KOPT-K1 (cell line): ENCODE data around the gene FAM114A1.

Experiments used
- H3K27ac ChIP-seq: fragments of 200-600 bp; sonication (generic); 2 replicates; pipeline ENCODE4 v1.5.1; 2016; ENCODE audit warnings: antibody characterized with exemption, mild to moderate bottlenecking, low read depth, low read length; ENCODE audit not compliant: poor library complexity, severe bottlenecking
- H3K36me3 ChIP-seq: fragments of 200-600 bp; sonication (generic); 2 replicates; pipeline ENCODE4 v1.5.1; 2017; ENCODE audit warnings: antibody characterized with exemption, mild to moderate bottlenecking, low read length, moderate library complexity; ENCODE audit not compliant: insufficient read depth
- H3K9me3 ChIP-seq: fragments of 200-600 bp; sonication (generic); 2 replicates; pipeline ENCODE4 v1.5.1; 2017; ENCODE audit warnings: antibody characterized with exemption, low read length, mild to moderate bottlenecking; ENCODE audit not compliant: insufficient read depth, poor library complexity, severe bottlenecking

Gene FAM114A1

DNA sequence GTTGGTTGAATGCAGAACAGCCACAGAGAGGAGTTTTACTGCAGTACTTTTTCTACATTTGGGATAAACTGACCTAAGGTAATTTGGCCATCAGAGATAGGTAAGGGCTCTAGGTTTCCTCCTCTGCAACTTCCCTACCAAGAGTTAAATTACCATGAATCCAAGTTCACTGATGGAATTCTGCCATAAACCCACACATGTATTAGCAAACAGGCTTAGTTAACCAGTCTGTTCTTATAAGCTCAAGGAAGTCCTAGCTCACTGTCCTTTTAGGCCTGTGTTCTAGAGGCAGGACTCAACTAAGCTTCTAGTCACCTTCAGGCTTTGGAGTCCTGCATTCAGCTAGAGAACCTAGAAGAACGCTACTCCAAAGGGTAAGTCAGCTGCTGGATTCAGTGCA lies 4.0 kb downstream of the FAM114A1 start:
- Histone ChIP-seq H3K36me3 (no peaks in the 10 kb centered on the region), H3K9me3 (no peaks in the 10 kb centered on the region), H3K27ac (no peak overlapping the region)

DNA sequence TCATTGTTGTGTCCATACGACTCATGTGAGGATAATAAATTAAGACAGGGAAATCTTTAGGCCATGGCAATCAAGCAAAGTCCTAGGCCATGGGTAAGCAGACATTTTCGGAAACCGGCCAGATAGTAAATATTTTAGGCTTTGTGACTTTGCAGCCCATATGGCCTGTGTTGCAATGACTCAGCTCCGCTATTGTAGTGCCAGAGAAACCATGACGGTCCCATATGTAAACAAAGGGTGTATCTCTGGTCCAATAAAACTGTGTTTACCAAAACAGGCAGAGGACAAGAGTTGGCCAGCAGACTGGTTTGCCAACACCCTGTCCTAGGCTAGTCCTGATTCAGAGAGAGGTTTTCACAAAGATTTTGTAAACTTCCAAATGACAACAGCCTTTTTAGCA lies 5.0 kb downstream of the FAM114A1 start:
- Histone ChIP-seq H3K27ac (no peak overlapping the region), H3K36me3 (no peaks in the 10 kb centered on the region), H3K9me3 (no peaks in the 10 kb centered on the region)

- Histone ChIP-seq H3K27ac (no peak overlapping the region), H3K9me3 (no peaks in the 10 kb centered on the region), H3K36me3 (no peaks in the 10 kb centered on the region)
Measured at GRCh38 chr4:38873290-38873944, 5.8 kb downstream of the FAM114A1 start.

GRCh38 chr4:38876636-38877035 lies 9.0 kb downstream of the FAM114A1 start:
- Histone ChIP-seq H3K27ac (no peak overlapping the region), H3K36me3 (no peaks in the 10 kb centered on the region), H3K9me3 (no peaks in the 10 kb centered on the region)

- H3K27ac ChIP-seq: no peak overlapping the region
- no peaks in the 10 kb centered on the region for H3K36me3 ChIP-seq
- no peaks in the 10 kb centered on the region for H3K9me3 ChIP-seq
Measured at GRCh38 chr4:38884254-38884653, 16.6 kb downstream of the FAM114A1 start.

DNA sequence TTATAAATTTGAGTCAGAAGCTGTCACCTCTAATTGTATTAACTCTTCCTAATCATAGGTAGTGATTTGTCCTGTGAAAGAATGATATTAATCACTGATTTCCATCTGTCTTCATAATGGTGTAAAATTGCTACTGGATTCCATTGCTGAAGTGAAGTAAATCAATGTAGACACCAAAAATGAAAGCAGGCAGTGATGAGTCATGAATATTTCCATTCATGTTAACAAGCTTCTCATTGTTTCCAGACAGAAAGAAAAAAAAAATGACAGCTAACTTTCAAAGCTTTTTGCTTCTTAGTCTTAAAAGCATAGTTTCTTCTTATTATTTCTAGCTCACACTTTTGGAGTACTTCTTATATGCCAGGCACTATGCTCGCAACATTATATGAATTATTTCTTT lies 21.5 kb downstream of the FAM114A1 start:
- H3K36me3 ChIP-seq: no peaks in the 10 kb centered on the region
- no peak overlapping the region for H3K27ac ChIP-seq
- H3K9me3 ChIP-seq: no peaks in the 10 kb centered on the region

- Histone ChIP-seq H3K9me3 (no peaks in the 10 kb centered on the region), H3K27ac (no peak overlapping the region), H3K36me3 (no peaks in the 10 kb centered on the region)
Measured at GRCh38 chr4:38891051-38891983, 23.7 kb downstream of the FAM114A1 start.

DNA sequence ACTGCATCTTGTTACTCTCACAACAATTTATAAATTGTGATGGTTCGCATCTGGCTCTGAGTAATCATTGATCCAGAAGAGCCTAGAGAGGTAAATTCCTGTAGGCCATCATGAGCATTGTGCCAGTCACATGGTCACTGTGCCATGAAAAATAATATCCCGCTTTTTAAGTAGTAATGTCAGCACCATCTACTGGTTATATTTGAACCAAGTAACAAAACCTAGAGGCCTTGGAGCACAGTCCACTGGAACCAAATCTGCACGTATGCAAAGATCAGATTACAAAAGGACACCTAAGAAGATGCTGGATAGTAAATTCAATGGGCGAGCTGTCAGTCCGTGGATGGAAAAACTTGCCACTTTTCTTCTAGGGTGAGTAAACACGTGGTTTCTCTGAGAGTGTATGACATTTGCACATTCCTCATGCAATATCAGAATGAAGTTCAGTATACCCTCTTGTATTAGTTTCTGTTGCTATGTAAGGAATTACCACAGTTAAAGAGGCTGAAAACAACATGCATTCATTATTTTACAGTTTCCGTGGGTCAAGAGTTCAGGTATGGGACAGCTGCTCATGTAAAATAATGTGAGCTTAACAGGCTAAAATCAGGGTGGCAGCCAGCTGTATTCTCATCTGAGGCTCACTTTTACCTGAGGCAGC lies 26.8 kb downstream of the FAM114A1 start:
- Histone ChIP-seq H3K36me3 (no peaks in the 10 kb centered on the region), H3K9me3 (no peaks in the 10 kb centered on the region), H3K27ac (no peak overlapping the region)

DNA sequence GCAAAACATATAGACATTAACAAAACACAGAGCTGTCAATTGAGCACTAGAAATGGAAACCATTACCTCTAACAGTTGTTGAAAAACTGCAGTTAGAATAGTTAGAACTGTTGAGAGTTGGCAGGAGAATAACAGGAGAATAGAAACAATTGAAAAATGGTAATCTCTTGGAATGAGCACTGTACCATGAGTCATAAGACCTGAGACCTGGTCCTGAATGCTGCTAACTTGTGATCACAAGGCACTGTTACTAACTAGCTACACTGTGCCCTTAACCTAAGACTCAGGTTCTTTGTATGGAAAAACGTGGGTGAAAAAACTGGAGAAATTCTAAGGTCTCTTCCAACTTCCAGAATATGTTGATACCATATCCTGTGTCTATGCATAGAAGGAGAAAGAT lies 29.3 kb downstream of the FAM114A1 start:
- Histone ChIP-seq H3K27ac (no peak overlapping the region), H3K36me3 (no peaks in the 10 kb centered on the region), H3K9me3 (no peaks in the 10 kb centered on the region)

GRCh38 chr4:38898245-38898644 lies 30.6 kb downstream of the FAM114A1 start:
- Histone ChIP-seq H3K9me3 (no peaks in the 10 kb centered on the region), H3K27ac (no peak overlapping the region), H3K36me3 (no peaks in the 10 kb centered on the region)

GRCh38 chr4:38902221-38902620 lies 34.6 kb downstream of the FAM114A1 start:
- H3K36me3 ChIP-seq: no peaks in the 10 kb centered on the region
- H3K9me3 ChIP-seq: no peaks in the 10 kb centered on the region
- H3K27ac ChIP-seq: no peak overlapping the region

- Histone ChIP-seq H3K27ac (no peak overlapping the region), H3K9me3 (no peaks in the 10 kb centered on the region), H3K36me3 (no peaks in the 10 kb centered on the region)
Measured at GRCh38 chr4:38902695-38903094, 35.1 kb downstream of the FAM114A1 start.

DNA sequence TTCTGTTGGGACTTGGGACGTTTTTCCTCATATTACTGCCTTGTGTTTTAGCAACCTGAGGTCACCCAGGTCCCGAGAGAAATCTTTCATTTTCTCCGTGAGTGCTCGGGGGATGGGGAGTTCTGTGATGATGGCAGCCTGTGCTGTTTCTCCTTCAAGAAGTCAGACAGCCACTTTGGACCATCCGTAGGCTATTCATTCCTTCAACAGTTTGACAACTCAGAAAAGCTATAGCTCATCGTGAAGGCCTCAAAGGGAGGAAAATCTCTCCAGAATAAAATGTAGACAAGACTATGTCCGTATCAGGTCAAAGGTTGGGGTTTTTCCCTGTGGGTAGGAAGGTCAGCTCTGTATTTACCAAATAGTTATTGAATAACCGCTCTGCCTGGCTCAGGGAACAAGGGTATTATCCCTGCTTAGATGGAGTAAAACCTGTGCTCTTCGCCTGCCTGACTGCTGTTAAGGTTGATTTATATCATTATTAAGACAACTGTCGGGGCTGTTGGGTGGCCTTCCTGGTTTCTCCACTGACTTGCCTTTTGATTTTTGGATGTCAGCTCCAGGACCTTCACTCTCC lies 36.6 kb downstream of the FAM114A1 start:
- H3K9me3 ChIP-seq: no peaks in the 10 kb centered on the region
- no peak overlapping the region for H3K27ac ChIP-seq
- H3K36me3 ChIP-seq: no peaks in the 10 kb centered on the region

- Histone ChIP-seq H3K27ac (no peak overlapping the region), H3K9me3 (no peaks in the 10 kb centered on the region), H3K36me3 (no peaks in the 10 kb centered on the region)
Measured at GRCh38 chr4:38904682-38905081, 37.1 kb downstream of the FAM114A1 start.
